Renal cortex interstitium (tissue), 11 donors: ENCODE data around the gene NTSR2. TPM values are rescaled to one million over a fixed set of nuclear protein-coding genes. Genes with fewer than 3 reads are reported as not detected.

Source experiments
- DNase-seq, 11 donors: peaks; one replicate each; pipeline ENCODE4 v3.0.0-alpha.2; 2013; ENCODE audit warnings: low read depth in 9 of 11, low spot score in 4 of 11; ENCODE audit errors: extremely low read depth in 1 of 11
- polyA plus RNA-seq, 3 donors: library from polyadenylated mRNA; unstranded; fragments of 120-200 nt; gene quantifications; one replicate each; pipeline ENCODE4 v1.2.1, GENCODE V29; 2013; ENCODE audit not compliant: insufficient read length in 3 of 3

NTSR2 gene
- polyA plus RNA-seq, 3 donors: not detected

- DNase-seq: no peak
Observed at GRCh38 chr2:11613297-11613696, 56.7 kb downstream of the NTSR2 start.

- DNase-seq: no peak
Observed at GRCh38 chr2:11612553-11613215, 57.3 kb downstream of the NTSR2 start.

- no peak for DNase-seq
Observed at GRCh38 chr2:11611251-11611650, 58.7 kb downstream of the NTSR2 start.

- no peak for DNase-seq
Observed at GRCh38 chr2:11610624-11611242, 59.3 kb downstream of the NTSR2 start.

Other genes starting within 250 kb of the NTSR2 start
- 10 to 100 TPM; 20.9 to 22.3 (median 22.1) TPM for gene E2F6, start 204.0 kb downstream of the NTSR2 start, polyA plus RNA-seq
- 10 to 100 TPM; 12.2 to 14.6 (median 12.5) TPM for gene GREB1, start 136.2 kb downstream of the NTSR2 start, polyA plus RNA-seq
- gene LPIN1, start 76.4 kb upstream of the NTSR2 start, polyA plus RNA-seq: 10 to 100 TPM; 19.8 to 26.4 (median 22.5) TPM